ENCODE data around the gene SLK.

DNA sequence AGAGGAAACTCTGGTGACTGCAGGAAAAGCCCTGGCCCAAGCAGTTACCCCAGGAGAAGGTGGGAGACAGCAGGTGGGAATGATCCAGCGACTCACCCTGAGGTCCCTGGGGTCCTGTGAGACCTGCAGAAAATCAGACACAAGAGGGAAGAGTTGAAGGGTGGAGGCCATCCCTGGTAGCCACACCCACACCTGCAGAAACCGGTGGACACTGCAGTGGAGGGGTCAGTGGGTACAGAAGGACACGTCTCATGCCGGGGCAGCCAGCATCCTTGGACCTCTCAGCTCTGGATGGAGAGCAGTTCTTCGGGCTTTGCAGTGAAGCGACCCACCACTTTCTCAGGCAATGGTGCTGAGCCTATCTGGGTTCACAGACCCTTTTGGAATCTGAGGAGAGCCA, 79.7 kb downstream of the SLK start:
- TF ChIP-seq, protein P1, sequence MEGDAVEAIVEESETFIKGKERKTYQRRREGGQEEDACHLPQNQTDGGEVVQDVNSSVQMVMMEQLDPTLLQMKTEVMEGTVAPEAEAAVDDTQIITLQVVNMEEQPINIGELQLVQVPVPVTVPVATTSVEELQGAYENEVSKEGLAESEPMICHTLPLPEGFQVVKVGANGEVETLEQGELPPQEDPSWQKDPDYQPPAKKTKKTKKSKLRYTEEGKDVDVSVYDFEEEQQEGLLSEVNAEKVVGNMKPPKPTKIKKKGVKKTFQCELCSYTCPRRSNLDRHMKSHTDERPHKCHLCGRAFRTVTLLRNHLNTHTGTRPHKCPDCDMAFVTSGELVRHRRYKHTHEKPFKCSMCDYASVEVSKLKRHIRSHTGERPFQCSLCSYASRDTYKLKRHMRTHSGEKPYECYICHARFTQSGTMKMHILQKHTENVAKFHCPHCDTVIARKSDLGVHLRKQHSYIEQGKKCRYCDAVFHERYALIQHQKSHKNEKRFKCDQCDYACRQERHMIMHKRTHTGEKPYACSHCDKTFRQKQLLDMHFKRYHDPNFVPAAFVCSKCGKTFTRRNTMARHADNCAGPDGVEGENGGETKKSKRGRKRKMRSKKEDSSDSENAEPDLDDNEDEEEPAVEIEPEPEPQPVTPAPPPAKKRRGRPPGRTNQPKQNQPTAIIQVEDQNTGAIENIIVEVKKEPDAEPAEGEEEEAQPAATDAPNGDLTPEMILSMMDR (IDR thresholded peaks at IDR 0.05; ENCODE audit: low read length), result no peak
- no peak for TF ChIP-seq EZH2 (optimal IDR thresholded peaks at IDR 0.05; ENCODE audit: low read depth, low read length)
- TF ChIP-seq EZH2phosphoT487 (IDR thresholded peaks at IDR 0.05; ENCODE audit: low read length), result no peak
